GM12878 (cell line): ENCODE data around the gene NDST3. TPM values are rescaled to one million over a fixed set of nuclear protein-coding genes. Genes with fewer than 3 reads are reported as not detected.

Source experiments
- ATF2 ChIP-seq: IDR thresholded peaks from 2 replicates; pipeline ENCODE4 v1.6.1; 2012; ENCODE audit warnings: low read length, inconsistent platforms
- CBFB ChIP-seq: IDR thresholded peaks from 2 replicates; pipeline ENCODE4 v1.6.1; 2016; ENCODE audit warnings: antibody characterized with exemption, low read depth
- CBX5 ChIP-seq: sonication (generic); IDR thresholded peaks from 2 replicates; pipeline ENCODE4 v1.6.1; 2016; ENCODE audit warnings: low read depth, moderate library complexity, mild to moderate bottlenecking, inconsistent platforms
- CTCF ChIP-seq, 3 experiments: IDR thresholded peaks in 2 of 3; conservative IDR thresholded peaks in 1 of 3; 2 replicates each; pipeline ENCODE4 v1.5.1; 2011; ENCODE audit warnings: low read depth in 3 of 3, low read length in 3 of 3, mild to moderate bottlenecking in 3 of 3, control low read depth in 2 of 3, moderate library complexity in 2 of 3, inconsistent platforms in 1 of 3, mixed read lengths in 1 of 3; ENCODE audit not compliant: control insufficient read depth in 2 of 3, insufficient read depth in 1 of 3; ENCODE audit errors: extremely low read depth in 1 of 3
- ELK1 ChIP-seq: IDR thresholded peaks from 2 replicates; pipeline ENCODE4 v1.6.1; 2012; ENCODE audit warnings: low read depth, low read length, improper control_type of control experiment
- IRF5 ChIP-seq: fragments of 450-650 bp; IDR thresholded peaks from 2 replicates; pipeline ENCODE4 v1.6.1; 2017; ENCODE audit warnings: borderline replicate concordance
- KAT2A ChIP-seq: conservative IDR thresholded peaks from 2 replicates; pipeline ENCODE4 v1.6.1; 2011; ENCODE audit warnings: low read depth, low read length; ENCODE audit not compliant: control insufficient read depth
- RAD21 ChIP-seq: IDR thresholded peaks from 2 replicates; pipeline ENCODE4 v1.6.1; 2011; ENCODE audit warnings: mild to moderate bottlenecking, low read depth, low read length, moderate library complexity; ENCODE audit not compliant: insufficient read depth
- SMC3 ChIP-seq: IDR thresholded peaks from 2 replicates; pipeline ENCODE4 v1.6.1; 2011; ENCODE audit warnings: low read length, improper control_type of control experiment, borderline replicate concordance
- SPI1 ChIP-seq: IDR thresholded peaks from 2 replicates; pipeline ENCODE4 v1.6.1; 2011; ENCODE audit warnings: low read depth, mild to moderate bottlenecking, low read length, moderate library complexity, borderline replicate concordance; ENCODE audit not compliant: insufficient read depth
- TBL1XR1 ChIP-seq: IDR thresholded peaks from 2 replicates; pipeline ENCODE4 v1.6.1; 2012; ENCODE audit warnings: low read depth, low read length, improper control_type of control experiment
- ZBTB33 ChIP-seq: fragments of 450-650 bp; IDR thresholded peaks from 2 replicates; pipeline ENCODE4 v1.6.1; 2017; ENCODE audit warnings: mild to moderate bottlenecking
- polyA plus RNA-seq, 11 experiments: library from polyadenylated mRNA; depleted of rRNA in 4 of 11; unstranded in 6 of 11; stranded (reverse) in 5 of 11; fragments of >200 nt; fragmentation: Nextera tagmentation in 4 of 11; fragmentation: Illumina TruSeq in 1 of 11; extraction: Ambion mirVana in 4 of 11; extraction: Trizol in 1 of 11; gene quantifications; 1 replicate in 1 of 11; 2 replicates in 10 of 11; pipeline versions ENCODE4 v1.2.1 to v1.2.3, GENCODE V29; 2011 to 2016; ENCODE audit warnings: inconsistent platforms in 2 of 11, missing spikeins in 2 of 11, low read depth in 1 of 11
- total RNA-seq, 4 experiments: library from RNA; depleted of rRNA in 3 of 4; stranded (reverse); fragments of >200 nt in 3 of 4; fragmentation: Illumina TruSeq in 1 of 4; extraction: Trizol in 1 of 4; gene quantifications; 2 replicates each; pipeline versions ENCODE4 v1.2.1 to v1.2.3, GENCODE V29; 2013 to 2021

NDST3 gene
- total and polyA plus RNA-seq, 10 of the 15 experiments (the other 5 are each of a cell fraction or from before 2014, with no cell fraction given) = 0.03 TPM; not detected in 8

- no peak for TF ChIP-seq ZBTB33
- TF ChIP-seq RAD21 = peak; percentile 55
- TF ChIP-seq KAT2A = no peak
- TF ChIP-seq CBX5 = no peak
- no peak for TF ChIP-seq CBFB
- no peak for TF ChIP-seq ATF2
- TF ChIP-seq ELK1 = no peak
- TF ChIP-seq CTCF (IDR thresholded peaks at IDR 0.05 in 2 of 3, conservative IDR thresholded peaks at IDR 0.05 in 1 of 3; ENCODE audit: control insufficient read depth in 2 of 3, extremely low read depth in 1 of 3, insufficient read depth in 1 of 3, low read depth in 3 of 3, low read length in 3 of 3) = peak; percentile 30 to 61 (median 59); a peak in 4 of 6 replicates
- no peak for TF ChIP-seq TBL1XR1
- TF ChIP-seq IRF5 = no peak
- peak; percentile 32; the same call in 1 of the 2 replicates for TF ChIP-seq SMC3
- TF ChIP-seq SPI1 = no peak
- TF ChIP-seq, all 136 proteins: peak for 3
Measured at GRCh38 chr4:118270492-118270891, 236.2 kb downstream of the NDST3 start (continued).
